GM12878 (cell line): ENCODE data around the gene DMBX1. TPM values are rescaled to one million over a fixed set of nuclear protein-coding genes. Genes with fewer than 3 reads are reported as not detected.

Experiments used
- ATAC-seq: fragments of 200-7000 bp; cut with Tn5 transposase; 3 replicates; pipeline ENCODE4 v1.9.1; 2020; ENCODE audit warnings: mild to moderate bottlenecking, moderate library complexity
- BruUV-seq: library from RNA; stranded (reverse); fragments of 400-500 nt; replicated peaks from 2 replicates; lab custom pipeline; 2021; lab: Mats Ljungman, UMichigan
- CTCF ChIA-PET: fragments of 300-600 bp; sonication (Branson Sonifier 250); formaldehyde crosslinking; extraction: SDS; loops from one replicate; lab custom pipeline; 2021; ENCODE audit warnings: inconsistent platforms; lab: Yijun Ruan, JAX
- POLR2A ChIA-PET: fragments of 350-600 bp; formaldehyde crosslinking; extraction: SDS; loops from one replicate; lab custom pipeline; 2021; ENCODE audit warnings: inconsistent platforms; lab: Charles Lee
- RAD21 ChIA-PET: fragments of 300-600 bp; sonication (Branson Sonifier 250); formaldehyde crosslinking; loops from one replicate; lab custom pipeline; 2023; ENCODE audit warnings: antibody characterized with exemption; ENCODE audit not compliant: unreplicated experiment; lab: Charles Lee
- SMC1A ChIA-PET: fragments of 300-600 bp; sonication (Branson Sonifier 250); formaldehyde crosslinking; loops from one replicate; lab custom pipeline; 2023; ENCODE audit not compliant: unreplicated experiment, uncharacterized antibody; lab: Charles Lee
- DNase-seq: peaks from one replicate; pipeline ENCODE4 v3.0.0-alpha.2; 2011; ENCODE audit warnings: low read depth, low spot score
- FAIRE-seq: peaks from 3 replicates; lab custom pipeline; 2011; peaks lifted over from hg19 to GRCh38; lab: Jason Lieb, UNC
- H2AFZ ChIP-seq: 2 replicates; pipeline ENCODE4 v1.6.0; 2011; ENCODE audit warnings: low read depth, low read length, control low read depth; ENCODE audit not compliant: control insufficient read depth
- H3K27ac ChIP-seq: 2 replicates; pipeline ENCODE4 v1.5.1; 2011; ENCODE audit warnings: control low read depth; ENCODE audit not compliant: control insufficient read depth, insufficient read depth
- H3K27me3 ChIP-seq, 2 experiments: replicated peaks in 1 of 2; 2 replicates each; pipeline versions ENCODE4 v1.6.0 to v1.6.1; 2011; ENCODE audit warnings: low read length in 1 of 2; ENCODE audit not compliant: control insufficient read depth in 2 of 2, insufficient read depth in 2 of 2
- H3K36me3 ChIP-seq, 2 experiments: 2 replicates each; pipeline ENCODE4 v1.5.1; 2011; ENCODE audit warnings: low read length in 1 of 2; ENCODE audit not compliant: control insufficient read depth in 2 of 2, insufficient read depth in 2 of 2
- H3K4me1 ChIP-seq: 2 replicates; pipeline ENCODE4 v1.6.1; 2011; ENCODE audit warnings: mild to moderate bottlenecking, low read length, moderate library complexity, mixed read lengths; ENCODE audit not compliant: control insufficient read depth, insufficient read depth
- H3K4me2 ChIP-seq: 2 replicates; pipeline ENCODE4 v1.6.0; 2011; ENCODE audit warnings: control low read depth; ENCODE audit not compliant: control insufficient read depth, insufficient read depth
- H3K4me3 ChIP-seq: fragments of 200-600 bp; sonication (generic); 2 replicates; pipeline ENCODE4 v1.5.1; 2016
- H3K79me2 ChIP-seq: 2 replicates; pipeline ENCODE4 v1.6.0; 2011; ENCODE audit warnings: low read length; ENCODE audit not compliant: control insufficient read depth, insufficient read depth
- H3K9ac ChIP-seq: 2 replicates; pipeline ENCODE4 v1.8.0; 2011; ENCODE audit warnings: low read length, control low read depth, mixed read lengths; ENCODE audit not compliant: control insufficient read depth, insufficient read depth
- H3K9me3 ChIP-seq: replicated peaks from 3 replicates; pipeline ENCODE4 v1.5.1; 2011; ENCODE audit warnings: mild to moderate bottlenecking, low read length; ENCODE audit not compliant: control insufficient read depth, insufficient read depth
- H4K20me1 ChIP-seq: 2 replicates; pipeline ENCODE4 v1.6.0; 2011; ENCODE audit not compliant: control insufficient read depth, insufficient read depth
- BCL11A ChIP-seq: IDR thresholded peaks from 2 replicates; pipeline ENCODE4 v1.6.1; 2011; ENCODE audit warnings: low read depth, low read length
- CEBPZ ChIP-seq: fragments of 150-350 bp; IDR thresholded peaks from 2 replicates; pipeline ENCODE4 v1.6.1; 2016; ENCODE audit warnings: low read depth, low read length
- DPF2 ChIP-seq: fragments of 450-650 bp; IDR thresholded peaks from 2 replicates; pipeline ENCODE4 v1.6.1; 2017; ENCODE audit warnings: mild to moderate bottlenecking
- HSF1 ChIP-seq: fragments of 150-350 bp; IDR thresholded peaks from 2 replicates; pipeline ENCODE4 v1.6.1; 2014; ENCODE audit warnings: mild to moderate bottlenecking, low read depth, low read length
- MEF2B ChIP-seq: fragments of 450-650 bp; IDR thresholded peaks from 2 replicates; pipeline ENCODE4 v1.6.1; 2018; ENCODE audit warnings: mild to moderate bottlenecking, moderate library complexity; ENCODE audit not compliant: partially characterized antibody, poor library complexity, severe bottlenecking
- MLLT1 ChIP-seq: fragments of 450-650 bp; IDR thresholded peaks from 2 replicates; pipeline ENCODE4 v1.6.1; 2016; ENCODE audit warnings: mild to moderate bottlenecking
- MTA3 ChIP-seq: IDR thresholded peaks from 2 replicates; pipeline ENCODE4 v1.6.1; 2012; ENCODE audit warnings: low read length, inconsistent platforms, borderline replicate concordance
- PML ChIP-seq: IDR thresholded peaks from 2 replicates; pipeline ENCODE4 v1.6.1; 2012; ENCODE audit warnings: low read length, inconsistent platforms
- SP1 ChIP-seq: IDR thresholded peaks from one replicate; pipeline ENCODE4 v1.6.1; 2011; ENCODE audit warnings: low read depth, low read length
- TCF3 ChIP-seq: IDR thresholded peaks from 2 replicates; pipeline ENCODE4 v1.6.1; 2012; ENCODE audit warnings: low read depth, mild to moderate bottlenecking, low read length, borderline replicate concordance; ENCODE audit not compliant: insufficient read depth
- ZBTB11 ChIP-seq: fragments of 450-650 bp; formaldehyde crosslinking; IDR thresholded peaks from 2 replicates; pipeline ENCODE4 v1.5.0; 2022; ENCODE audit warnings: mild to moderate bottlenecking, missing genetic modification characterization
- ZNF622 ChIP-seq: fragments of 450-650 bp; IDR thresholded peaks from 2 replicates; pipeline ENCODE4 v1.6.1; 2017; ENCODE audit warnings: mild to moderate bottlenecking, inconsistent platforms
- WGBS: methylation state at CpG from one replicate; pipeline ENCODE4 v1.1.6; 2016; ENCODE audit warnings: low lambda C conversion rate; ENCODE audit not compliant: insufficient replicate concordance, insufficient coverage; ENCODE audit errors: missing lambda C conversion rate; 5-methylcytosine and 5-hydroxymethylcytosine counted together
- in situ Hi-C: fragments of 300-500 bp; cut with MboI; formaldehyde crosslinking; loops from 9 replicates; pipeline ENCODE4 v1.14.3; 2018; ENCODE audit warnings: mixed read lengths
- intact Hi-C: fragments of 100-400 bp; cut with micrococcal nuclease; formaldehyde crosslinking; loops from one replicate; pipeline ENCODE4 v1.14.2; 2022; ENCODE audit not compliant: unreplicated experiment
- polyA plus RNA-seq, 11 experiments: library from polyadenylated mRNA; depleted of rRNA in 4 of 11; unstranded in 6 of 11; stranded (reverse) in 5 of 11; fragments of >200 nt; fragmentation: Nextera tagmentation in 4 of 11; fragmentation: Illumina TruSeq in 1 of 11; extraction: Ambion mirVana in 4 of 11; extraction: Trizol in 1 of 11; gene quantifications; 1 replicate in 1 of 11; 2 replicates in 10 of 11; pipeline versions ENCODE4 v1.2.1 to v1.2.3, GENCODE V29; 2011 to 2016; ENCODE audit warnings: inconsistent platforms in 2 of 11, missing spikeins in 2 of 11, low read depth in 1 of 11
- total RNA-seq, 4 experiments: library from RNA; depleted of rRNA in 3 of 4; stranded (reverse); fragments of >200 nt in 3 of 4; fragmentation: Illumina TruSeq in 1 of 4; extraction: Trizol in 1 of 4; gene quantifications; 2 replicates each; pipeline versions ENCODE4 v1.2.1 to v1.2.3, GENCODE V29; 2013 to 2021

Gene DMBX1
- total and polyA plus RNA-seq, 10 of the 15 experiments (the other 5 are each of a cell fraction or from before 2014, with no cell fraction given) = 0.03 TPM; not detected in 9

GRCh38 chr1:46508757-46509156 is 19.1 kb downstream of the DMBX1 start:
- no peak overlapping the region for H3K4me2 ChIP-seq
- ChIA-PET POLR2A (no interaction called here), SMC1A (no interaction called here), CTCF (interaction anchor here (0.8 kb wide), 1 partner anchor 21 kb away, joined by 5 read pairs; no protein-coding TSS in a partner anchor), RAD21 (no interaction called here)
- no peaks in the 10 kb centered on the region for H3K4me1 ChIP-seq
- H2AFZ ChIP-seq = no peak overlapping the region
- no peaks in the 10 kb centered on the region; a peak in 1 of 4 replicates for H3K27me3 ChIP-seq
- in situ Hi-C loops = no loop called here
- H3K79me2 ChIP-seq = no peaks in the 10 kb centered on the region
- BruUV-seq = no TSS peak
- FAIRE-seq = no peak
- no peaks in the 10 kb centered on the region for H3K36me3 ChIP-seq
- intact Hi-C loops = no loop called here
- no peak overlapping the region for H3K9ac ChIP-seq
- H3K4me3 ChIP-seq = no peak overlapping the region
- no peaks in the 10 kb centered on the region for H3K9me3 ChIP-seq
- DNase-seq = no peak
- H4K20me1 ChIP-seq = no peaks in the 10 kb centered on the region
- no peak overlapping the region for H3K27ac ChIP-seq
- WGBS = 29% methylated on average over 5 of the region's 5 CpGs
- no peak for ATAC-seq
- TF ChIP-seq SP1 = no peak
- TF ChIP-seq MTA3 = no peak
- TF ChIP-seq ZBTB11 = no peak
- no peak for TF ChIP-seq DPF2
- no peak for TF ChIP-seq ZNF622
- TF ChIP-seq HSF1 = no peak
- TF ChIP-seq CEBPZ = no peak
- TF ChIP-seq BCL11A = no peak
- TF ChIP-seq PML = no peak
- no peak for TF ChIP-seq MLLT1
- TF ChIP-seq TCF3 = no peak
- no peak for TF ChIP-seq MEF2B
